ENCODE data around the gene CTBP2. TPM values are rescaled to one million over a fixed set of nuclear protein-coding genes. Genes with fewer than 3 reads are reported as not detected.

The CTBP2 gene
- total and polyA plus RNA-seq, 10 of the 15 experiments (the other 5 are each of a cell fraction or from before 2014, with no cell fraction given): 0.02 to 0.72 (median 0.06) TPM; not detected in 2

- CTCF ChIA-PET: interaction anchor here (0.7 kb wide), 1 partner anchor 822 kb away, joined by 3 read pairs; no protein-coding TSS in a partner anchor
- FAIRE-seq (no peak), ATAC-seq (no peak)
- no peak for TF ChIP-seq PRDM15 (CRISPR knock-in tag; IDR thresholded peaks at IDR 0.05)
- TF ChIP-seq SKIL (IDR thresholded peaks at IDR 0.05; ENCODE audit: low read depth, poor library complexity, severe bottlenecking): no peak
- no peak for TF ChIP-seq CUX1 (IDR thresholded peaks at IDR 0.05; ENCODE audit: insufficient replicate concordance, low read depth, low read length)
- TF ChIP-seq LARP7 (IDR thresholded peaks at IDR 0.05): no peak
- TF ChIP-seq SUZ12 (IDR thresholded peaks at IDR 0.05; ENCODE audit: unreplicated experiment): no peak
- no peak for TF ChIP-seq MYC (IDR thresholded peaks at IDR 0.05; ENCODE audit: insufficient read depth, insufficient read length, insufficient replicate concordance, low read length, severe bottlenecking)
- TF ChIP-seq BCLAF1 (IDR thresholded peaks at IDR 0.05): no peak
- no peak for TF ChIP-seq MEF2A (IDR thresholded peaks at IDR 0.05; ENCODE audit: insufficient read depth, low read depth, low read length)
These were observed 54.6 kb downstream of the CTBP2 start for GRCh38 chr10:125105706-125106255.

More at GRCh38 chr10:125105706-125106255, 54.6 kb downstream of the CTBP2 start:
- no peaks in the 10 kb centered on the region for H3K79me2 ChIP-seq (ENCODE audit: control insufficient read depth, insufficient read depth, low read length)
- H3K27me3 ChIP-seq (replicated peaks in 1 of 2; ENCODE audit: control insufficient read depth in 2 of 2, insufficient read depth in 2 of 2, low read length in 1 of 2): no peaks in the 10 kb centered on the region; a peak in 1 of 4 replicates
- ChIA-PET SMC1A (ENCODE audit: uncharacterized antibody, unreplicated experiment) (no interaction called here), RAD21 (ENCODE audit: unreplicated experiment) (interaction anchor here (1.6 kb wide), 1 partner anchor 113 kb away, joined by 3 read pairs; no protein-coding TSS in a partner anchor), POLR2A (no interaction called here)
- no peaks in the 10 kb centered on the region for H3K36me3 ChIP-seq (ENCODE audit: control insufficient read depth in 2 of 2, insufficient read depth in 2 of 2, low read length in 1 of 2)
- in situ Hi-C loops (cut with MboI): no loop called here
- WGBS (ENCODE audit: insufficient coverage, insufficient replicate concordance, low lambda C conversion rate, missing lambda C conversion rate): 58% methylated on average over 9 of the region's 9 CpGs
- no peak overlapping the region for H3K9ac ChIP-seq (ENCODE audit: control insufficient read depth, insufficient read depth, low read length)
- BruUV-seq (replicated peaks): no TSS peak
- no peak overlapping the region for H2AFZ ChIP-seq (ENCODE audit: control insufficient read depth, low read depth, low read length)
- H4K20me1 ChIP-seq (ENCODE audit: control insufficient read depth, insufficient read depth): peaks cover 4% of the 10 kb centered on the region; the same call in 1 of the 2 replicates
- no peaks in the 10 kb centered on the region for H3K4me1 ChIP-seq (ENCODE audit: control insufficient read depth, insufficient read depth, low read length)
- intact Hi-C loops (cut with micrococcal nuclease; ENCODE audit: unreplicated experiment): no loop called here
- DNase-seq (ENCODE audit: low read depth, low spot score): no peak
- H3K9me3 ChIP-seq (replicated peaks; ENCODE audit: control insufficient read depth, insufficient read depth, low read length): peaks cover 2% of the 10 kb centered on the region; the same call in 1 of the 3 replicates
- no peak overlapping the region for H3K4me2 ChIP-seq (ENCODE audit: control insufficient read depth, insufficient read depth)
- H3K4me3 ChIP-seq: no peak overlapping the region
- H3K27ac ChIP-seq (ENCODE audit: control insufficient read depth, insufficient read depth): no peak overlapping the region

All from GM12878 (cell line).